Astrocyte of the cerebellum (primary cell): ENCODE measurements around the gene WWOX.
A peak's percentile ranks its signal among the peaks of the same experiment; 100 is the strongest.

Experiments used
- DNase-seq: peaks from one replicate; pipeline ENCODE4 v3.0.0-alpha.2; 2011; ENCODE audit warnings: low read depth
- H3K4me3 ChIP-seq: 2 replicates; pipeline ENCODE4 v1.5.1; 2011; ENCODE audit warnings: mild to moderate bottlenecking, low read depth, low read length, moderate library complexity
- in situ Hi-C: cut with HindIII; loops from 2 replicates; pipeline ENCODE4 v1.10.0; 2017; ENCODE audit warnings: low sequenced_read_pairs
- TF ChIP-seq, protein P1 (sequence below): IDR thresholded peaks from 2 replicates; pipeline ENCODE4 v1.5.1; 2012; ENCODE audit warnings: low read length, low read depth, moderate library complexity, mild to moderate bottlenecking; ENCODE audit errors: missing control alignments

The WWOX gene

DNA sequence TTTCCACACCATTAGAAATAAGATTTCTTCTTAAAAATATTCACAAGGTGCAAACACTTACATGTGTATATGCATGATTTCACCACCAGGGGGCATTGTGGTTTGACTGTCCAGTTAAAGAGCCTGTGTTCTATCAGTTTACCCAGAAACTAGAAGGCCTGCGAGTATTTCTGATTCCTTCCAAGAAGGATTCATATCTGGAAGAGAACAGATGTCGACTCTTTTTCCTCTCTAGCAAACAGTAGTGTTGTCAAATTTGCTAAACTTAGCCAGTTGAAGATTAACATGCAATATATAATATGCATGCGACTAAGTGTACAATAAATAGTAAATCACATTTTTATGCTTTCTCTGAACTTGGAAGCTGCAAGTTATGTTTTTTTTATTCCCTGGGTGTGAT, 404.1 kb downstream of the WWOX start:
- TF ChIP-seq, protein P1, sequence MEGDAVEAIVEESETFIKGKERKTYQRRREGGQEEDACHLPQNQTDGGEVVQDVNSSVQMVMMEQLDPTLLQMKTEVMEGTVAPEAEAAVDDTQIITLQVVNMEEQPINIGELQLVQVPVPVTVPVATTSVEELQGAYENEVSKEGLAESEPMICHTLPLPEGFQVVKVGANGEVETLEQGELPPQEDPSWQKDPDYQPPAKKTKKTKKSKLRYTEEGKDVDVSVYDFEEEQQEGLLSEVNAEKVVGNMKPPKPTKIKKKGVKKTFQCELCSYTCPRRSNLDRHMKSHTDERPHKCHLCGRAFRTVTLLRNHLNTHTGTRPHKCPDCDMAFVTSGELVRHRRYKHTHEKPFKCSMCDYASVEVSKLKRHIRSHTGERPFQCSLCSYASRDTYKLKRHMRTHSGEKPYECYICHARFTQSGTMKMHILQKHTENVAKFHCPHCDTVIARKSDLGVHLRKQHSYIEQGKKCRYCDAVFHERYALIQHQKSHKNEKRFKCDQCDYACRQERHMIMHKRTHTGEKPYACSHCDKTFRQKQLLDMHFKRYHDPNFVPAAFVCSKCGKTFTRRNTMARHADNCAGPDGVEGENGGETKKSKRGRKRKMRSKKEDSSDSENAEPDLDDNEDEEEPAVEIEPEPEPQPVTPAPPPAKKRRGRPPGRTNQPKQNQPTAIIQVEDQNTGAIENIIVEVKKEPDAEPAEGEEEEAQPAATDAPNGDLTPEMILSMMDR = peak; percentile 58
- in situ Hi-C loops = no loop called here

DNA sequence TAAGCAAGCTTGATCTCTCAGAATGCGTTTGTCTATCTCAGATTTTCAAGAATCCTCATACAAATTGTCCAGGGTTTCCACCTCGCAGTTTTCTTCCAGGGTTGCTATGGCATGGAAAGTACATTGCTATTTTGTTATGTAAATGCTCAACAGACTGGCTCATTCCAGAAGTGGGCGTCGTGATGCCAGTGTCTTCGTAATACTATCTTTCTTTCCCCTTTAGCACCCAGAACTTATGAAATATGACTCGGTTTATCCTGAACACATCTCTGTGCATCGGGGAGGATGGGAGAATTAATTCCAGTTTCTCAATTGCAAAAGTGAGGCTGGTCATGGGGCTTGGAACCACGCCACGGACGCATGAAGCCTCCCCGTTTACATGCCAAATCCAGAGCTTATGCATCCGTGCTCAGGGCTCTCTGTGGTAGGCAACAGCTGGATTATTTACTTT, 405.0 kb downstream of the WWOX start:
- H3K4me3 ChIP-seq = no peak overlapping the region
- in situ Hi-C loops = no loop called here
- TF ChIP-seq, protein P1 = no peak
- DNase-seq = no peak

More for the DNA sequence above, 404.1 kb downstream of the WWOX start:
- peak; percentile 36 for DNase-seq
- H3K4me3 ChIP-seq = no peak overlapping the region

DNA sequence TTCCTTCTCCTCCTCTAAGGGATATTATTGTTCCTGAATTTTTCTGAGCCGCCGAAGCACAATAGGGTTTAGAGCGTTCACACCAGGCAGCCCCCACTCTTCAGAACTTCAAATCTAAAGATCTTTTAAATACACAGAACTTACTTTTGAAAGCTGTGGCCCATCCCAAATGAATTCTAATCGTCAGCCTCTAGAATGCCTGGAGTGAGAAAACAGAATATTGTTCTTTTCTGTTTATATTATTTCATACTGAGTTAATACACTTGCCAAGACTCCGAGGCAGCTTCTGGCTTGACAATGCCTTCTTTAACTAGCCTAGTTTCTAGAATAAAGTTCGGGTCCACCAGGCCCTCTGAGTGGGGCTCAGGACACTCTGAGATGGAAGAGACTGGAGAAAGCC, 405.6 kb downstream of the WWOX start:
- DNase-seq = no peak
- in situ Hi-C loops = no loop called here
- TF ChIP-seq, protein P1 = no peak
- H3K4me3 ChIP-seq = no peak overlapping the region

DNA sequence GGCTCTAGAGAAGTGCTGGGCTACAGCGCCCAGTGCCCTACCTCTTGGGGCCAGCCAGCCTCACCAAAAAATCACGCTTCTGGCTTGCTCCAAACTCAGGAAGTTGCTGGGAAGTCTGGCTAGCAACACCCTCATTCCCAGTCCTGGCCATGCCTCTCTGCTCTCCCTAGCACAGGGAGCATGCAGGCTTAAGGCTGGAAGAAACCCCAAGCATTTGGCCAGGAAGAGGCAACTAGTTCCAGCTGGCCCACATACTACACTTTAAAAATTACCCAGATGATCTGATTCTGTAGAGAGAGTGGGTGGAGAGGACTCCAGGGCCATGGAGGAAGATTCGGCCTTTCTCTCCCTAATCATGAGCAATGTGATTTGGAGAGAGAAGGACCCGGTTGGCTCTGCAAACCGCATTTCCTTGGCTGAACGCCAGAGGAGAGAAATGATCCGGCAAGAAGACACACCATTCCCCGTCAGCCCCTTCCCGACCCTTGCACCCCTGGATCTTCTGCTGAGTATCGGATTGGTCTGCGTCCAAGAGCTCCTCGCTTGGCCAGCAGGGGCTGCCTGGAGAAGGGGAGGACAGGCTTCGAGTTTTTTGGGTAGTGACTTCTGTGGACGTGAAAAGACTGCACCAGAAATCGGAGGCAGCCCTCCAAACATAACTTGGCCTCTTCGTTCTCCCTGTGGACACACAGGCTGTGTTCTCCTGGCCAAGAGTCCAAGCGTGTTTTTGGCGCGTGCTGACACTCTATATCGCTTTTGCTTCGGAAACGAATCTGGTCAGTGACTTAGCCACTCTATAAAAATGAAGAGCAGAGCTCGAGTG, 406.3 kb downstream of the WWOX start:
- TF ChIP-seq, protein P1 = peak; percentile 40
- DNase-seq = peak; percentile 12
- in situ Hi-C loops = no loop called here
- H3K4me3 ChIP-seq = peak overlapping the region; percentile 12

GRCh38 chr16:78506367-78507193, 407.1 kb downstream of the WWOX start:
- DNase-seq = no peak
- in situ Hi-C loops = no loop called here
- TF ChIP-seq, protein P1 = no peak
- peak overlapping the region; percentile 12 for H3K4me3 ChIP-seq

GRCh38 chr16:78507576-78507975, 408.1 kb downstream of the WWOX start:
- in situ Hi-C loops = no loop called here
- H3K4me3 ChIP-seq = no peak overlapping the region
- TF ChIP-seq, protein P1 = no peak
- no peak for DNase-seq
